GM12864 (cell line): ENCODE measurements around the gene ZC3H7B.

Source experiments
- DNase-seq: peaks from one replicate; pipeline ENCODE4 v3.0.0-alpha.2; 2011; ENCODE audit warnings: low read depth
- H3K4me3 ChIP-seq: 2 replicates; pipeline ENCODE4 v1.5.1; 2011; ENCODE audit warnings: mild to moderate bottlenecking, low read depth, low read length, control low read depth
- TF ChIP-seq, protein P1 (sequence below): IDR thresholded peaks from 2 replicates; pipeline ENCODE4 v1.5.1; 2011; ENCODE audit warnings: low read depth, mild to moderate bottlenecking, moderate library complexity, low read length, control low read depth, inconsistent platforms; ENCODE audit errors: missing control alignments

Gene ZC3H7B

DNA sequence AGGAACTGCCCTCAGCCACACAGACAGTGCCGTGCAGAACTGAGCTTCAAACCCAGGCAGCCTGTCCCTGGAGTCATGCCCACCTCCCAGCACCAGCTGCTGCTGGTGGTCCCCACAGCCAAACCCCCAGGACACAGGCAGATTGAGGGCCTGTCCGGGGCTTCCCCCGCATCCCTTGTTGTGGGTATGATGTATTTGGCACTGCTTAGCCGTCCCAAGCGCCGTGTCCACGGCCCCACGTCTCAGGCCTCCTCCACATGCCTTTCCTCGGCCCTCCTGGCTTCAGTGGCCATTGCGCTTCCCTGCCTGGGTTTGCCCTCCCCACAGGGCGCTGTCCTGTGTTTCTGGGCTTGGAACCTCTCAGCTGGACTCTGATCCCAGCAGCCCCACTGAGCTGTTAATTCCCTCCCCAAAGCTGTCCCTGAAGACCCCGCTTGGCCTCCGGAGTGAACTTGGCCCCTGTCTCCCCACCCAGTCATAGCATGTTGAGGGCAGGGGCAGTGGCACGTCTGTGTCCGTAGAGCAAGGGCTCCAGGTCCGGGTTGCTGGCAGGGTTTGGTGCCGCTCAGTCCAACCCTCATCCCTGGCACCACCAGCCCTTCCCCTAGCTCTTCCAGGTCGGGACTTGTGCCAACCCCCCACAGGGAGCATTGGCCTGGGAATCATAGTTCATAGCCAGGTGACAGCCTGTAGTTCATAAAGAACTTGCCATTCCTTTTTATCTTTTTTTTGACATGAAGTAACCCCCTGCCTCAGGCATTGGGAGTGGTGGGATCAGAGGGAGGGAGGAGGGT, 45.9 kb downstream of the ZC3H7B start:
- H3K4me3 ChIP-seq = no peak overlapping the region
- TF ChIP-seq, protein P1, sequence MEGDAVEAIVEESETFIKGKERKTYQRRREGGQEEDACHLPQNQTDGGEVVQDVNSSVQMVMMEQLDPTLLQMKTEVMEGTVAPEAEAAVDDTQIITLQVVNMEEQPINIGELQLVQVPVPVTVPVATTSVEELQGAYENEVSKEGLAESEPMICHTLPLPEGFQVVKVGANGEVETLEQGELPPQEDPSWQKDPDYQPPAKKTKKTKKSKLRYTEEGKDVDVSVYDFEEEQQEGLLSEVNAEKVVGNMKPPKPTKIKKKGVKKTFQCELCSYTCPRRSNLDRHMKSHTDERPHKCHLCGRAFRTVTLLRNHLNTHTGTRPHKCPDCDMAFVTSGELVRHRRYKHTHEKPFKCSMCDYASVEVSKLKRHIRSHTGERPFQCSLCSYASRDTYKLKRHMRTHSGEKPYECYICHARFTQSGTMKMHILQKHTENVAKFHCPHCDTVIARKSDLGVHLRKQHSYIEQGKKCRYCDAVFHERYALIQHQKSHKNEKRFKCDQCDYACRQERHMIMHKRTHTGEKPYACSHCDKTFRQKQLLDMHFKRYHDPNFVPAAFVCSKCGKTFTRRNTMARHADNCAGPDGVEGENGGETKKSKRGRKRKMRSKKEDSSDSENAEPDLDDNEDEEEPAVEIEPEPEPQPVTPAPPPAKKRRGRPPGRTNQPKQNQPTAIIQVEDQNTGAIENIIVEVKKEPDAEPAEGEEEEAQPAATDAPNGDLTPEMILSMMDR = no peak
- DNase-seq = no peak

DNA sequence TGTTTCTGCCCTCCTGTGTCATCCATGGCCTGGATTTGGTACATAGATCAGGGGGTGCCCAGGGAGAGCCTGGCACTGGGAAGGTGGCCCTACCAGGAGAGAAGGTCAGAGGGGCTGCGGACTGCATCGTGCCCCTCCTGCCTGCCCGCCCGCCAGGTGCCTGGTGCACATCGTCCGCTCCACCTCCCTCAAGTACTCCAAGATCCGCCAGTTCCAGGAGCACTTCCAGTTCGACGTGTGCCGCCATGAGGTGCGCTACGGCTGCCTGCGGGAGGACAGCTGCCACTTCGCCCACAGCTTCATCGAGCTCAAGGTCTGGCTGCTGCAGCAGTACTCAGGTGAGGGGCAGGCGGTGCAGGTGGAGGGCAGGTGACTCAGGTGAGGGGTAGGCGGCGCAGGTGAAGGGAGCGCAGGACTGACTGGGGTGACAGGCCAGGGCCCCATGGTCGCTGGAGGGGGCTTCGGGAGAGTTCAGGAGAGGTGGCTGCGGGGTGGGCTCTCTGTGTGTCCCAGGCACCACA, 47.7 kb downstream of the ZC3H7B start:
- no peak for DNase-seq
- TF ChIP-seq, protein P1 = no peak
- no peak overlapping the region for H3K4me3 ChIP-seq

DNA sequence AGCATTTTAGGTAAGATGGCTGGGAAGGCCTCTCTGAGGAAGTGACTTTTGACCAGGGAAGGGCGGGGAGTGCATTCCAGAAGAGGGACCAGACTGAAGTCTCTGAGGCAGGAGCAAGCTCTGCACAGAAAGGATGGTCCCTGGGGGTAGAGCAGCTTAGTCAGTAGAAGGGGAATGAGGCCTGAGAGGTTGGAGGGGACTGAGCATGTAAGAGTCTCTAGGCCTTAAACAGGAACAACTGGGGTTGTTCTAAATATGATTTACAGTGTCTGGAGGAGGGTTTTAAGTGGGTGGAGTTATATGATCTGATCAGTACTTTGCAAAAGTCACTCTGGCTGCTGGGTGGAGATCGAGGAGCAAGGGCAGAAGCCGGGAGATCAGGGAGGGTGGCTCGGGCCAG, 48.8 kb downstream of the ZC3H7B start:
- no peak overlapping the region for H3K4me3 ChIP-seq
- no peak for DNase-seq
- TF ChIP-seq, protein P1 = no peak

DNA sequence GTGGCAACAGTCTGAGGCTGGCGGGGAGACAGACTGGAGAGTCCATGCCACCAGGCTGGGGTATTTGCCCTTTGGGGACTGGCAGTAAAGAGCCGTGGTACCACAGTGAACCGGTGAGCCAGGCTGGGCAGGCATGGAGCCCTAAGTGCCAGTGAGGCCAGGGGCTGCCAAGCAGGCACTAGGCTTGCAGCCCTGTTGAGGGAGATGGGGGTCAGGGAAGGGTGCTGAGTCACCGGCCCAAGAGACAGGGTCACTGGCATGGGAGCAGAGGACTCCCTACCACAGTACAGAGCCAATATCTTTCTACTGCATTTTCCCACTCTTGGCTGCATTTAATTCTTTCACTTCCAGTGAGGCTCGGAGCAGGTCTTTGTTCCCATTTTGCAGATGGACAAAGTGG, 49.7 kb downstream of the ZC3H7B start:
- TF ChIP-seq, protein P1 = no peak
- no peak for DNase-seq
- H3K4me3 ChIP-seq = no peak overlapping the region

DNA sequence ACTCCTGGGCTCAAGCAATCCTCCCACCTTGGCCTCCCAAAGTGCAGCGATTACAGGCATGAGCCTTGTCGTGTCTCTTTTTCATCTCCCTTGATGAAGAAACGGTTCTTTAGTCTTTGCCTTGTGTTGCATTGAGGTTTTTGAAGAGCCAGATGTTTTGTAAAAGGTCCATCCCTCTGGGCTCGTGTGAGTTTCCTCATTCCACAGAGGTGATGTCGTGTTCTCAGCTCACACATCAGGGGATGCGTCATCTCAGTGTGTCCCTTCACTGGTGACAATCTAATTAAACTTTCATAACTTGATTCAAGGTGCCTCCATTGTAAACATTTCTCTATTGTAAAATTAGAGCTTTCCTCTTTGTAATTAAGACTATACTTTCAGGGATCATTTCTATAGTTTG, 50.7 kb downstream of the ZC3H7B start:
- no peak for DNase-seq
- TF ChIP-seq, protein P1 = no peak
- no peak overlapping the region for H3K4me3 ChIP-seq

DNA sequence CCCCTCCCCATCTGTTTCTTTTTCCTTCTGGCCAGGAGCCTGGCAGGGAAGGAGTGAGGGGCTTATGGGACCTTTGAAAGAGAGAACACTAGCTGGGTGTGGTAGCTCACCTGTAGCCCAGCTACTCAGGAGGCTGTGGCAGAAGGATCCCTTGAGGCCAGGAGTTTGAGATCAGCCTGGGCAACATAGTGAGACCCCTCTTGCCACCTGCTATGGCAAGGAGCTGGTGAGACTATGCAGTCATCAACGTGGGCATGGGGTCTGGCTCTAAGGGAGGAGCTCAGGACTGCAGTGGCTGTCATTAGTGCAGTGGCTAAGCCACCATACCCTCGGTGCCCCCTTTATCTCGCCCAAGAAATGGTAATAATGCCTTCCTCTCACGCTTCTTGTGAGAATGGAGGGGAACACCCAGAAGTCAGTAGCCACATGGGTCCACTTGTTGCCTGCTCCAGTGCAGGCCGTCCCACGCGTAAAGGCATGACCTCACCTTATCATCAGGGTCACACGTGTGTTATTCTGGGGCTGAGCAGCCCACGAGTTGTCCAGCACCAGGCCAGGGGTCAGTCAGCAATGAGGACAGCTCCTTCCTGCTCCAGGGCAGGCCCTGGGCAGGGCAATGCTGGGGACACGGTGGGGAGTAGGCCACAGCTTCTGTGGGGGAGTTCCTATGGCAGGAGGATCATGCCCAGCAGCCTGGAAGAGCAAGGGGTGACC, 52.7 kb downstream of the ZC3H7B start:
- DNase-seq = no peak
- no peak overlapping the region for H3K4me3 ChIP-seq
- TF ChIP-seq, protein P1 = no peak
